Hepatocyte (in vitro differentiated cells): Measurements from ENCODE around the gene FGF8.

Experiments
- CTCF ChIP-seq: fragments of 200-600 bp; sonication (generic); IDR thresholded peaks from 2 replicates; pipeline ENCODE4 v1.5.1; 2016; ENCODE audit warnings: antibody characterized with exemption, mild to moderate bottlenecking; ENCODE audit not compliant: poor library complexity
- EZH2 ChIP-seq: fragments of 200-600 bp; sonication (generic); IDR thresholded peaks from 2 replicates; pipeline ENCODE4 v1.6.1; 2016; ENCODE audit warnings: antibody characterized with exemption, mild to moderate bottlenecking, borderline replicate concordance

DNA sequence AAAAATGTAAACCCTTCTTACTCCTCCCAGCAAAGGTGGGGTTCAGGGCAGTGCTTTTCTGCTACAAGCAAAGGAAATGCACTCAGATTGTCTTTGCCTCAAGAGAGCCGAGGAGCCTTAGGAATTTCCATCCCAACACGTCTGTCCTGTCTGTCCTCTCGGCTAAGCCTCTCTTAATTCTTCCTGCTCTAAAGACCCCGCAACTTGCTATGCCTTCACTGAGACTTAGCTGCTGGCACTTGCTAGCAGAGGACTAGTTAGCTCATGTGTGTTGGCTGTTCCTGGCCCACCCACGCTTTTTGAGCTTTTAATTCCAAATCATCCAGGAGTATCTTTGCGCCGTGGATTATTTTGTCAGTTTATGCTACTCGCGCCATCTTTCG, 7.8 kb upstream of the FGF8 start:
- TF ChIP-seq CTCF (no peak), EZH2 (no peak)
